SU-DHL-6 (cell line): ENCODE data around the gene NACC2.

Source experiments
- CTCF ChIP-seq: fragments of 200-600 bp; sonication (generic); IDR thresholded peaks from one replicate; pipeline ENCODE4 v1.5.1; 2017; ENCODE audit warnings: antibody characterized with exemption, mild to moderate bottlenecking, low read length, moderate library complexity; ENCODE audit not compliant: insufficient read depth, poor library complexity, severe bottlenecking
- EZH2phosphoT487 ChIP-seq: fragments of 200-600 bp; sonication (generic), shearing (Covaris generic); conservative IDR thresholded peaks from 2 replicates; pipeline ENCODE4 v1.6.1; 2018; ENCODE audit warnings: mild to moderate bottlenecking, antibody characterized with exemption, low read length, moderate library complexity, mixed read lengths

DNA sequence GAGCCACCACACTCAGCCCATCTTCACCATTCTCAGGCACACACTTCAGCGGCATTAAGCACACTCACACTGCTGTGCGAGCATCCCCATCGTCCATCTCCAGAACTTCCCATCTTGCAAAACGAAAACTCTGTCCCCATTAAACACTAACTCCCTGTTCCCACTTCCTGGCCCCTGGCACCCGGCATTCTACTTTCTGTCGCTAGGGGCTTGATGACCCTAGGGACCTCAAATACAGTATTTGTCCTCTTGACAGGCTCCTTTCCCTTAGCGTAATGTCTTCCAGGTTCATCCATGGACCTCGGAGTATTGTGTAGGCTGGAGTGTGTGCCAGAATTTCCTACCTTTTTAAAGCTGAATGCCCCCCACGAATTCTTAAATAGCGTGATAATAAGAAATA is 119.3 kb downstream of the NACC2 start:
- TF ChIP-seq EZH2phosphoT487 = no peak
- no peak for TF ChIP-seq CTCF
